Heart left ventricle (tissue), 16 donors: Measurements from ENCODE around the gene ARMC5. TPM values are rescaled to one million over a fixed set of nuclear protein-coding genes. Genes with fewer than 3 reads are reported as not detected.

Source experiments
- ATAC-seq, 4 donors: fragments of 200-7000 bp; cut with Tn5 transposase; one replicate each; pipeline ENCODE4 v1.9.1; 2020 to 2022; ENCODE audit warnings: moderate library complexity in 4 of 4, mild to moderate bottlenecking in 3 of 4, moderate number of reproducible peaks in 1 of 4
- DNase-seq, 5 donors: peaks; one replicate each; pipeline ENCODE4 v3.0.0-alpha.2; 2020
- H3K27ac ChIP-seq, 12 donors: fragments of 200-600 bp; sonication (generic) in 4 of 12; one replicate each; pipeline versions ENCODE4 v1.5.0 to v1.8.0; 2016 to 2022; ENCODE audit warnings: mild to moderate bottlenecking in 2 of 12
- H3K27me3 ChIP-seq, 9 donors: fragments of 200-600 bp; sonication (generic) in 2 of 9; one replicate each; pipeline versions ENCODE4 v1.5.1 to v1.8.0; 2016 to 2022; ENCODE audit warnings: mild to moderate bottlenecking in 3 of 9
- H3K36me3 ChIP-seq, 9 donors: fragments of 200-600 bp; sonication (generic) in 2 of 9; one replicate each; pipeline versions ENCODE4 v1.5.0 to v1.8.0; 2018 to 2022; ENCODE audit warnings: mild to moderate bottlenecking in 2 of 9
- H3K4me1 ChIP-seq, 12 donors: fragments of 200-600 bp; sonication (generic) in 4 of 12; one replicate each; pipeline versions ENCODE4 v1.5.0 to v1.8.0; 2016 to 2022; ENCODE audit warnings: mild to moderate bottlenecking in 3 of 12
- H3K4me3 ChIP-seq, 12 donors: fragments of 200-600 bp; sonication (generic) in 4 of 12; one replicate each; pipeline versions ENCODE4 v1.5.0 to v1.8.0; 2017 to 2022; ENCODE audit warnings: mild to moderate bottlenecking in 9 of 12, moderate library complexity in 4 of 12
- H3K9me3 ChIP-seq, 12 donors: fragments of 200-600 bp; sonication (generic) in 4 of 12; one replicate each; pipeline versions ENCODE4 v1.5.0 to v1.8.0; 2016 to 2022; ENCODE audit warnings: mild to moderate bottlenecking in 1 of 12
- CTCF ChIP-seq, 12 donors: fragments of 200-600 bp; sonication (generic) in 4 of 12; IDR thresholded peaks; one replicate each; pipeline versions ENCODE4 v1.5.0 to v1.8.0; 2018 to 2022; ENCODE audit warnings: antibody characterized with exemption in 12 of 12, mild to moderate bottlenecking in 5 of 12
- POLR2A ChIP-seq, 2 donors: fragments of 450-650 bp; IDR thresholded peaks; one replicate each; pipeline ENCODE4 v1.6.1; 2017; ENCODE audit warnings: antibody characterized with exemption in 2 of 2, mild to moderate bottlenecking in 2 of 2, moderate library complexity in 2 of 2
- WGBS, 4 donors: extraction: QIAGEN DNeasy Blood & Tissue Kit in 2 of 4; methylation state at CpG; one replicate each; pipeline versions ENCODE4 v1.1.5 to v1.1.7; 2013 to 2018; 5-methylcytosine and 5-hydroxymethylcytosine counted together
- intact Hi-C, 10 donors: fragments of 100-400 bp; cut with DNase I; formaldehyde crosslinking; loops; one replicate each; pipeline versions ENCODE4 v1.11.1 to v1.14.2; 2022
- polyA plus RNA-seq, 2 donors: library from polyadenylated mRNA; stranded (reverse); fragments of 200-250 nt; gene quantifications; one replicate each; pipeline ENCODE4 v1.2.3, GENCODE V29; 2013
- total RNA-seq, 9 donors: library from RNA; depleted of rRNA in 2 of 9; stranded (reverse); fragments of >200 nt in 2 of 9; fragmentation: NEBNext Ultra II Directional in 3 of 9; extraction: Animal tissue kit (Norgen Biotek cat#: 25700) in 3 of 9; gene quantifications; one replicate each; pipeline versions ENCODE4 v1.1.0 to v1.2.4, GENCODE V29; 2016 to 2023
- donor health status: ischemic (EF 13 %, LVEDD 7.1; RV severe dilation, severe dysfunction).
- donor health status: healthy with polysubstance abuse.
- donor health status: DM: no; HTN: yes; CAD: no.
- donor health status: DM: no; HTN: no; CAD: no.
- donor health status: ischemic (EF 25% LVEDD 6.9; RV normal size, moderate dysfunction).
- donor health status: ischemic (EF 25% LVEDD 5.7; RV mildly dilated, moderate dysfunction).
- donor health status: healthy.
- donor health status: DM: yes; HTN: yes; CAD: no.
- donor health status: ischemic (EF 35%, LVEDD 5.7; RV mildly dilated, moderate dysfunction).
- donor health status: nonischemic (EF 11% LVEDD 7.7; RV severe dilation, severe dysfunction).
- donor health status: DM: yes; HTN: yes; CAD: no.
- donor health status: PGD.
- donor health status: ischemic (EF 29% LVEDD 5.4; RV normal size, mild dysfunction).
- donor health status: nonischemic (EF 23%, LVEDD 6.1; RV moderate dilation, normal function).

The ARMC5 gene
- total and polyA plus RNA-seq, 11 donors, result 4.1 to 9.2 (median 6.6) TPM

- TF ChIP-seq CTCF (IDR thresholded peaks at IDR 0.05) (no peak), POLR2A (IDR thresholded peaks at IDR 0.05) (no peak)
- H3K27ac ChIP-seq, result no peak overlapping the region
- H3K4me3 ChIP-seq, result no peak overlapping the region
- peaks cover 0 to 12% (median 9%) of the 10 kb centered on the region in 12 donors for H3K4me1 ChIP-seq
- H3K36me3 ChIP-seq, result peaks cover 0 to 55% (median 47%) of the 10 kb centered on the region in 9 donors
- no peaks in the 10 kb centered on the region for H3K9me3 ChIP-seq
- intact Hi-C loops, result loop anchor here in 2 of 10 donors (5.0 to 10.0 kb wide), 2 partner anchors 37 to 250 kb away; a partner anchor contains a TSS
- H3K27me3 ChIP-seq, result no peaks in the 10 kb centered on the region
- no peak for ATAC-seq
- DNase-seq, result peak in 1 of 5 donors; percentile 8
- WGBS, 4 donors, result 91 to 96% (median 95%) methylated on average over 11 to 17 of the region's 17 CpGs
Observed at GRCh38 chr16:31464781-31465260, 5.5 kb downstream of the ARMC5 start.

GRCh38 chr16:31465788-31466370 lies 6.6 kb downstream of the ARMC5 start:
- Histone ChIP-seq H3K9me3 (no peaks in the 10 kb centered on the region), H3K4me1 (peaks cover 0 to 9% (median under 1%) of the 10 kb centered on the region in 12 donors), H3K27ac (no peak overlapping the region), H3K36me3 (peaks cover 0 to 55% (median 47%) of the 10 kb centered on the region in 9 donors), H3K4me3 (no peak overlapping the region), H3K27me3 (no peaks in the 10 kb centered on the region)
- intact Hi-C loops, result loop anchor here in 1 of 10 donors (10.0 kb wide), 1 partner anchor 249 kb away; a partner anchor contains a TSS
- ATAC-seq (no peak), DNase-seq (no peak)
- WGBS, 4 donors, result 91 to 95% (median 91%) methylated on average over 15 to 20 of the region's 20 CpGs
- TF ChIP-seq POLR2A (IDR thresholded peaks at IDR 0.05) (no peak), CTCF (IDR thresholded peaks at IDR 0.05) (no peak)

GRCh38 chr16:31466381-31466841 lies 7.1 kb downstream of the ARMC5 start:
- H3K4me3 ChIP-seq, result no peak overlapping the region
- 88 to 96% (median 94%) methylated on average over 17 to 18 of the region's 18 CpGs for WGBS, 4 donors
- H3K36me3 ChIP-seq, result peaks cover 0 to 55% (median 47%) of the 10 kb centered on the region in 9 donors
- intact Hi-C loops, result loop anchor here in 1 of 10 donors (10.0 kb wide), 1 partner anchor 248 kb away; a partner anchor contains a TSS
- peaks cover 0 to 12% (median 5%) of the 10 kb centered on the region in 12 donors for H3K4me1 ChIP-seq
- DNase-seq (peak in 1 of 5 donors; percentile 26), ATAC-seq (no peak)
- H3K27ac ChIP-seq, result peak overlapping the region in 4 of 12 donors; percentile 29 to 64 (median 39)
- TF ChIP-seq POLR2A (IDR thresholded peaks at IDR 0.05) (no peak), CTCF (IDR thresholded peaks at IDR 0.05) (no peak)
- no peaks in the 10 kb centered on the region for H3K27me3 ChIP-seq
- H3K9me3 ChIP-seq, result no peaks in the 10 kb centered on the region

GRCh38 chr16:31467151-31467773 lies 8.0 kb downstream of the ARMC5 start:
- DNase-seq (no peak), ATAC-seq (no peak)
- no peak overlapping the region for H3K4me3 ChIP-seq
- 82 to 83% (median 83%) methylated on average over 5 of the region's 5 CpGs for WGBS, 4 donors
- intact Hi-C loops, result loop anchor here in 1 of 10 donors (10.0 kb wide), 1 partner anchor 248 kb away; a partner anchor contains a TSS
- no peaks in the 10 kb centered on the region for H3K9me3 ChIP-seq
- no peaks in the 10 kb centered on the region for H3K27me3 ChIP-seq
- peak overlapping the region in 4 of 12 donors; percentile 29 to 64 (median 39) for H3K27ac ChIP-seq
- H3K4me1 ChIP-seq, result peaks cover 0 to 15% (median 7%) of the 10 kb centered on the region in 12 donors
- TF ChIP-seq CTCF (IDR thresholded peaks at IDR 0.05), result no peak
- TF ChIP-seq POLR2A (IDR thresholded peaks at IDR 0.05), result no peak
- peaks cover 0 to 51% (median 41%) of the 10 kb centered on the region in 9 donors for H3K36me3 ChIP-seq
